Limb (tissue), 2 donors: ENCODE results near the gene ABCA13.
A peak's percentile ranks its signal among the peaks of the same experiment; 100 is the strongest.

Experiments used
- DNase-seq, 2 donors: peaks; one replicate each; pipeline ENCODE4 v3.0.0-alpha.2; 2016; ENCODE audit errors: extremely low spot score in 2 of 2

ABCA13 gene

GRCh38 chr7:48366096-48366495 lies 194.8 kb downstream of the ABCA13 start:
- no peak for DNase-seq

GRCh38 chr7:48376263-48376662 lies 205.0 kb downstream of the ABCA13 start:
- DNase-seq = no peak

- DNase-seq = no peak
Observed at GRCh38 chr7:48380921-48381320, 209.7 kb downstream of the ABCA13 start.

GRCh38 chr7:48381571-48381970 lies 210.3 kb downstream of the ABCA13 start:
- no peak for DNase-seq

- no peak for DNase-seq
Observed at GRCh38 chr7:48384180-48384752, 213.0 kb downstream of the ABCA13 start.

- no peak for DNase-seq
Observed at GRCh38 chr7:48387932-48388331, 216.7 kb downstream of the ABCA13 start.

GRCh38 chr7:48388911-48389310 lies 217.7 kb downstream of the ABCA13 start:
- DNase-seq = no peak

GRCh38 chr7:48389977-48390376 lies 218.7 kb downstream of the ABCA13 start:
- no peak for DNase-seq

GRCh38 chr7:48390388-48391327 lies 219.4 kb downstream of the ABCA13 start:
- DNase-seq = no peak

- DNase-seq = no peak
Observed at GRCh38 chr7:48398191-48398590, 226.9 kb downstream of the ABCA13 start.

GRCh38 chr7:48402721-48403120 lies 231.5 kb downstream of the ABCA13 start:
- DNase-seq = no peak

GRCh38 chr7:48408731-48409130 lies 237.5 kb downstream of the ABCA13 start:
- DNase-seq = no peak

GRCh38 chr7:48411619-48412018 lies 240.4 kb downstream of the ABCA13 start:
- DNase-seq = no peak

GRCh38 chr7:48414011-48414732 lies 242.9 kb downstream of the ABCA13 start:
- no peak for DNase-seq

- no peak for DNase-seq
Observed at GRCh38 chr7:48416327-48416908, 245.2 kb downstream of the ABCA13 start.

- no peak for DNase-seq
Observed at GRCh38 chr7:48419401-48419800, 248.1 kb downstream of the ABCA13 start.

- peak in 1 of 2 donors; percentile 30 for DNase-seq
Observed at GRCh38 chr7:48420206-48420605, 248.9 kb downstream of the ABCA13 start.

- no peak for DNase-seq
Observed at GRCh38 chr7:48421357-48421756, 250.1 kb downstream of the ABCA13 start.

GRCh38 chr7:48424731-48425130 lies 253.5 kb downstream of the ABCA13 start:
- no peak for DNase-seq

- DNase-seq = no peak
Observed at GRCh38 chr7:48426331-48426965, 255.2 kb downstream of the ABCA13 start.

- no peak for DNase-seq
Observed at GRCh38 chr7:48426966-48427555, 255.8 kb downstream of the ABCA13 start.
